GM21423 (cell line): ENCODE measurements around the gene YBX3.
A peak's percentile ranks its signal among the peaks of the same experiment; 100 is the strongest.

ENCODE experiments used
- ATAC-seq: cut with Tn5 transposase; IDR thresholded peaks from one replicate; pipeline ENCODE4 v1.9.1; 2021; ENCODE audit warnings: mild to moderate bottlenecking, moderate library complexity; ENCODE audit not compliant: unreplicated experiment

Gene YBX3

GRCh38 chr12:10722502-10722904 is 620 bp downstream of the YBX3 start:
- ATAC-seq = peak; percentile 41

- peak; percentile 40 for ATAC-seq
These were observed 1.2 kb downstream of the YBX3 start for GRCh38 chr12:10721651-10722501.

DNA sequence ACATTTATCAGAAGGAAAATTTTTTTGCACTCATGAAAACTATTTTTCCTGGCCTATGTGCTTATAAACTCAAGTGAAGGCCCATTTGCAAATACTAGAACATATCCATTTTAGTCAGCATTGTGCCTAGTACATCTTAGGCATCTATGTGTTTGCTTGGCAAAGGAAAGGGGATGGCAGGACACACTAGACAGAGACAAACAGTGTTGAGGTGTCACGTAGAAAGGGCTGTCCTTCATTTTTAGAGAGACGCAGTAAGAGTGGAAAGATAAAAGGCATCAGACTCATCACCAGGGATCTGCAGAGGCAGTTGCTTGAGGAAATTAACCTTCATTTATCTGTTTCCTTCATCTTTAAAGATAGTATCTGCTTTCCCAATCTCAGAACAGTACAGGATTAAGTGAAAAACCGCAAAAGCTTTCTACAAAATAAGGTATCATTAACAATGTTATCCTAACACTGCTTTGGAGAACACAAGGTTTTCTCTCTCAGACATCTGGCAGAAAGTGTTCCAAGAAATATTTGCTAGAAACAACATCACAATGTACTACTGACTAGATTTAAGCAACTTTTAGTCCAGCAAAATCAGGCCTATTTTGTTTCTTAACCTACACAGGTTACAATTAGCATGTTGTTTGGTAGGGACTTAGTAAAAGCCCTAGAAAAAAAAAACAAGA is 2.0 kb downstream of the YBX3 start:
- ATAC-seq = no peak

- no peak for ATAC-seq
These were observed 3.6 kb downstream of the YBX3 start for GRCh38 chr12:10719482-10719881.

DNA sequence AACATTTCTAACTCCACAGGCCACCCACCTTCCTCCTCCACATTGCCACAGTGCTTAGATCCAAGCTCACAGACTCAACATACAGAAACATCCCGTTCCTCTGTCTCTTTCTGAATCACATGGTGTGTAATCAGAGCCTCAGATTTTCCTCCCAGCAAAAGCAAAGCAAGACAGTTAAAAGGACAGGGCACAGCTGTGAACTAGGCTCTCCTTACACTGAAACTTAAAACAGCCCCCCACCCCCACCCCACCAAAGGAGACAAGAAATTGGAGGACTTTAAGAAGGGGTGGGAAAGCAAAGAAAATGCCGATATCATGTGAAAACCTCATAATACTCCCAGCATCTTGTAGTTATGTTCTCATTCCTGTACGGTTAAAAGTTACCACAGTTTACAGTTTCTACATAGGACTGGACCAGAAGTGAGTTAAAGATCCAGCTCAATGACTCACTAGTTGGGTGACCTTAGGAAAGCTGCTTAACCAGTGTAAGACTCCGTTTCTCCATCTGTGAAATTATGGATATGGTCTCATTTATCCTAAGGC is 4.8 kb downstream of the YBX3 start:
- no peak for ATAC-seq

GRCh38 chr12:10717410-10717809 is 5.7 kb downstream of the YBX3 start:
- ATAC-seq = no peak

DNA sequence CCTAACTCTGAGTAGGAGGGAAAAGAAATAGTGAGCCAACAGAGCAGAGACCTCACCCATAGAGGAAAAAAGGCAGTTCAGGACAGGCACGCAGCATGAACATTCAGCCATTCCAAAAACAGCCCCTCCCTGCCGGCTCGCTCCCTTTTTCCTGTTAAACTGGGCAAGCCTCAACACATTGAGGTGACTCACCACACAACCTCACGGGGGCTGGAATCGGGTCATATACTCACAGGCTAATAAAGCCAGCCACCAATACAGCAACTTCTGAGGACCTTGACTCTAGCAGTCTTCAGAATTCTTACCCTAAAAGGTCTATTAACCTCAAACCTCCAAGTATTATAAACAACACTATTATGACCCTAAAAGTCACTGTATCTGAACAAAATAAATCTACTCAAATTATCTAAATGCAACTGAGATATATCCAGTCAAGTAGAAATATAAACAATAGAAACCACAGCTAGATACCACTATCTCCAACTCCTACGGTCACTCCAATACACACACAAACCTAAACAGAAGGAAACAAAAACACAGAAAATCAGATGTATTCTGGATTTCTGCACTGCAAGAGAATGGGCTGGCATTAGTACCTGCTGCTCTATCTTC is 6.3 kb downstream of the YBX3 start:
- no peak for ATAC-seq

DNA sequence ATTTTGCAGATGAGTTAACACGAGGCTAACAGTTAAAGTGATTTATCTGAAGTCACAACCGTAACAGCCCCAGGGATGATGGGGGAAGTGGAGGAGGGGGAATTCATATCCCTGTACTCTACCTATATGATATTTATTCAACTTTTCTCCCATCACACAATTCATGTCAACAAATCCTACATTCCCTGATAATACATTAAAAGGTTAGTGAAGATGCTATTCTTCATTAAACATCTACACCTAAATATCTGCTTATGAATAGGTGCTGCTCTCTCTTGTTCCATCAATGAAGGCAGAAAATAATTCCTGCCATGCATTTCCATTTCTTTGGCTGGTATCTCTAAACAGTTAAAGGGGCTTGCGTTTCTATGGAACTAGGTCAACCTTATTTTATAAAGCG is 6.8 kb downstream of the YBX3 start:
- ATAC-seq = no peak

DNA sequence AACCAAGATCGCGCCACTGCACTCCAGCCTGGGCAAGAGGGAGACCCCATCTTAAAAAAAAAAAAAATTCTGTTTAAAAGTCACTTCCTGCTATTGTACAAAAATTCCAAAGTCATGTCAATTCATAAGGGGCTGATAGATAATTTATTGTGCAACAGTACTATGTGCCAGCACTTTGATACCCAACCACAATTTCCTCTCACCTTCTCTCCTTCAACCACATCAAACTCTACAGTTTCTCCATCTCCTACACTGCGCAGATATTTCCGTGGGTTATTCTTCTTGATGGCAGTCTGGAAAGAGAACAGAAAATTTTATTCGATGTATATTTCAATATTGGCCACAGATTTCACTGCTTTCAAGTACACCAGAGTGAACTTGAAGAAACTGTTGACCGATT is 7.6 kb downstream of the YBX3 start:
- ATAC-seq = no peak

DNA sequence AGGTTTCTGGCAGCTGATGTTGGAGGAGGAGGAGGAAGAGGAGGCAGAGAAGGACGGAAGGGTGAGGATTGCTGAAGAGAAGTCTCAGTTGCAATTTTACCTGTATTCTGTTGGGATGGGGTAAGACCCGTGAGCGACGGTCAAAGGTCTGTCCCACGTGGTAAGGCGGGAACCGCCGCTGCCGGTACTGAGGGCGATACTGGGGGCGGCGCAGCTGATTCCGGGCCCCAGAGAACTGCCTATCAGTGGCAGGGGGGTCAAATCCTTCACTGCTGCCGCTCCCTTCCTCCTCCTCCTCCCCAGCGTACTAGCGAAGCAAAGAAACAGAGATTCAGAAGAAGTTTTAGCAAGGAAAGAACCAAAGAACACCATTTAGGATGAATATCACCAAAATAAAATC is 13.3 kb downstream of the YBX3 start:
- no peak for ATAC-seq

GRCh38 chr12:10708862-10709261 is 14.3 kb downstream of the YBX3 start:
- no peak for ATAC-seq

DNA sequence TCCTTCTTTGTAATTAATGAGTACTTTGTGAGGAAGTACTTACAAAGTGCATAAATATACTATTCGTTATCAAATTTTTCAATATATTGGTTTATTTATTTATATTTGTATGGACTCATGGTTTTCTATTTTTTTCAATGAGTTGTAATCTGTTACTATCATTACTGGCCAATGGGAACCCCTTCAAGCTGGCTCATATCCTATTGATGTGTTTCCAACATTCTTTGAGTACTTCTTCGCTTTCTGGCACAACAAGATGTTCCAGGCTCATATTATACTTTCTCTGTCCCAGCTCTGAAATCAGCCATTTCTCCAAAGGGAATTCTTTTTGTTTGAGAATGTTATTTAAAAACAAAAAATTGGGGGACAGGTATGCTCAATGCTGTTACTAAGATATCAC is 17.5 kb downstream of the YBX3 start:
- no peak for ATAC-seq

GRCh38 chr12:10701843-10702242 is 21.3 kb downstream of the YBX3 start:
- no peak for ATAC-seq

- ATAC-seq = peak; percentile 63
These were observed 21.9 kb downstream of the YBX3 start for GRCh38 chr12:10701131-10701681.

DNA sequence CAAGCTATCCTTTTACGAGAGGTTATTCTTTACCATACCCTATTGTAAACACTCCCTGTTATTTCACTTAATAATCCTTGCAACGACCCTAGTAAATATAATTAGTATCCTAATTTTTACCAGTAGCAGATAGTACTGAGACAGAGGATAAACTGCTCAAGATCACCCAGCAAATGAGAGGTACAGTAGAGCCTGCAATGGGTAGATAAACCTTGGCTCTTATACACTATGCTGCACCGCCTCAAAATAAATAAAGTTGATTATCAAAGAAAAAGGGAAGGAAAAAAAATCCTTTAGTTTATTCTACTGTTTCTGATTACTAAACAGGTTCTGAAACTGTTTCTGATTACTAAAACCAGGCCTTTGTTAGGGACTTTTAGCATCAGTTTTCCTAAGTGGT is 22.5 kb downstream of the YBX3 start:
- ATAC-seq = no peak

DNA sequence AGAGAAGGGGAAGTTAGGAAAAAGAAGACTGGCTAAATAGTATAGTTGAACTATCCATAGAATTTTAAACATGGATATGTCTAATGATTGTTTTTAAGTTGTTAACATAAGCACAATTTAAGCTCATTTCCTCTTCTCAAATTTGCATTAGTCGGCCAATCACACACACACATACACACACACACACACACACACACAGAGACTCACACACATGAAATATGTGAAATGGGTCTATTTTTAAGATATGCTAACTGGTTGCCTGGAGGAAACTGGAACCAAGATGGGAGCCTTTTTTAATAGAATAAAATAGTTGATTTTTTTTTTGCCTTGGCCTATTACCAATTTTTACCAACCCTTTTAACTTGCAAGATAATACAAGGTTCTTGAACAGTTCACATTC is 25.3 kb downstream of the YBX3 start:
- no peak for ATAC-seq

GRCh38 chr12:10697156-10697555 is 26.0 kb downstream of the YBX3 start:
- ATAC-seq = no peak

DNA sequence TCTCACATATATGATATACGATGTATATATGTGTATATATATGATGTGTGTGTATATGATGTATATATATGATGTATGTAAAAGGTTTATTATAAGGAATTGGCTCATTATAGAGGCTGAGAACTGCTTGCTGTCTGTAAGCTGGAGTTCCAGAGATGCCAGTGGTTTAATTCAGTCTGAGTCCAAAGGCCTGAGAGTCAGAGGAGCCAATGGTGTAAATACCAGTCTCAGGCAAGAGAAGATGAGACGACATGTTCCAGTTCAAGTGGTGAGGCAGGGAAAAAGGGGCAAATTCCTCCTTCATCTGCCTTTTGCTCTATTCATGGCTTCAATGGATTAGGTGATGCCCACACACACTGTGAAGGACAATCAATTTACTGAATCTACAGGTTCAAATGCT is 32.2 kb downstream of the YBX3 start:
- ATAC-seq = no peak

- no peak for ATAC-seq
These were observed 34.0 kb downstream of the YBX3 start for GRCh38 chr12:10689146-10689545.

GRCh38 chr12:10688042-10688441 is 35.1 kb downstream of the YBX3 start:
- ATAC-seq = no peak

GRCh38 chr12:10673659-10674384 is 49.3 kb downstream of the YBX3 start, which contains the start of gene STYK1:
TSS of gene STYK1 (minus strand) at chr12:10674052. CDS start at chr12:10634618, 39,434 bp downstream.
- no peak for ATAC-seq
